HUES6 (cell line): ENCODE results near the gene ZSWIM8.

Experiments used
- H3K27ac ChIP-seq: 2 replicates; pipeline ENCODE4 v1.7.0; 2013; ENCODE audit warnings: low read depth, mild to moderate bottlenecking, low read length, inconsistent platforms
- H3K27me3 ChIP-seq: 2 replicates; pipeline ENCODE4 v1.6.1; 2013; ENCODE audit warnings: low read length; ENCODE audit not compliant: control insufficient read depth, insufficient read depth
- H3K36me3 ChIP-seq: 2 replicates; pipeline ENCODE4 v1.6.1; 2013; ENCODE audit warnings: low read length; ENCODE audit not compliant: control insufficient read depth, insufficient read depth
- H3K4me1 ChIP-seq: 2 replicates; pipeline ENCODE4 v1.6.1; 2013; ENCODE audit warnings: low read length; ENCODE audit not compliant: control insufficient read depth, insufficient read depth
- H3K4me3 ChIP-seq: 2 replicates; pipeline ENCODE4 v1.5.1; 2013; ENCODE audit warnings: low read depth, low read length
- H3K9ac ChIP-seq: one replicate; pipeline ENCODE4 v1.6.1; 2013; ENCODE audit warnings: mild to moderate bottlenecking, low read length
- H3K9me3 ChIP-seq: 2 replicates; pipeline ENCODE4 v1.6.1; 2013; ENCODE audit warnings: low read depth, low read length; ENCODE audit not compliant: control insufficient read depth, insufficient read depth

Gene ZSWIM8

GRCh38 chr10:73758704-73759511 is 26.5 kb upstream of the ZSWIM8 start:
- no peaks in the 10 kb centered on the region for H3K27me3 ChIP-seq
- H3K4me3 ChIP-seq = no peak overlapping the region
- no peaks in the 10 kb centered on the region for H3K4me1 ChIP-seq
- H3K9me3 ChIP-seq = no peaks in the 10 kb centered on the region
- H3K9ac ChIP-seq = no peak overlapping the region
- H3K27ac ChIP-seq = no peak overlapping the region
- H3K36me3 ChIP-seq = peaks cover 65% of the 10 kb centered on the region

GRCh38 chr10:73759512-73760115 is 25.8 kb upstream of the ZSWIM8 start:
- no peaks in the 10 kb centered on the region for H3K27me3 ChIP-seq
- no peak overlapping the region for H3K27ac ChIP-seq
- H3K9ac ChIP-seq = no peak overlapping the region
- H3K36me3 ChIP-seq = peaks cover 66% of the 10 kb centered on the region
- no peak overlapping the region for H3K4me3 ChIP-seq
- no peaks in the 10 kb centered on the region for H3K4me1 ChIP-seq
- H3K9me3 ChIP-seq = no peaks in the 10 kb centered on the region

- H3K27me3 ChIP-seq = no peaks in the 10 kb centered on the region
- H3K9me3 ChIP-seq = no peaks in the 10 kb centered on the region
- H3K27ac ChIP-seq = no peak overlapping the region
- H3K9ac ChIP-seq = no peak overlapping the region
- H3K4me1 ChIP-seq = no peaks in the 10 kb centered on the region
- peaks cover 79% of the 10 kb centered on the region for H3K36me3 ChIP-seq
- no peak overlapping the region for H3K4me3 ChIP-seq
Observed at GRCh38 chr10:73761781-73762180, 23.6 kb upstream of the ZSWIM8 start.

- no peak overlapping the region for H3K4me3 ChIP-seq
- peaks cover 88% of the 10 kb centered on the region for H3K36me3 ChIP-seq
- no peaks in the 10 kb centered on the region for H3K4me1 ChIP-seq
- H3K9me3 ChIP-seq = no peaks in the 10 kb centered on the region
- H3K27ac ChIP-seq = no peak overlapping the region
- H3K9ac ChIP-seq = no peak overlapping the region
- H3K27me3 ChIP-seq = no peaks in the 10 kb centered on the region
Observed at GRCh38 chr10:73762915-73763314, 22.5 kb upstream of the ZSWIM8 start.

- no peak overlapping the region for H3K9ac ChIP-seq
- H3K36me3 ChIP-seq = peaks cover 90% of the 10 kb centered on the region
- H3K4me3 ChIP-seq = no peak overlapping the region
- no peaks in the 10 kb centered on the region for H3K4me1 ChIP-seq
- no peaks in the 10 kb centered on the region for H3K9me3 ChIP-seq
- H3K27ac ChIP-seq = no peak overlapping the region
- H3K27me3 ChIP-seq = no peaks in the 10 kb centered on the region
Observed at GRCh38 chr10:73763343-73763742, 22.1 kb upstream of the ZSWIM8 start.

- Histone ChIP-seq H3K9ac (no peak overlapping the region), H3K27me3 (no peaks in the 10 kb centered on the region), H3K4me1 (no peaks in the 10 kb centered on the region), H3K36me3 (peaks cover 92% of the 10 kb centered on the region), H3K9me3 (no peaks in the 10 kb centered on the region), H3K27ac (no peak overlapping the region), H3K4me3 (no peak overlapping the region)
Observed at GRCh38 chr10:73765066-73765465, 20.3 kb upstream of the ZSWIM8 start.

- H3K4me3 ChIP-seq = no peak overlapping the region
- no peaks in the 10 kb centered on the region for H3K27me3 ChIP-seq
- peaks cover 67% of the 10 kb centered on the region for H3K36me3 ChIP-seq
- no peak overlapping the region for H3K27ac ChIP-seq
- peaks cover 13% of the 10 kb centered on the region; the same call in 1 of the 2 replicates for H3K4me1 ChIP-seq
- H3K9ac ChIP-seq = no peak overlapping the region
- no peaks in the 10 kb centered on the region for H3K9me3 ChIP-seq
Observed at GRCh38 chr10:73768881-73769280, 16.5 kb upstream of the ZSWIM8 start.

GRCh38 chr10:73769396-73769795 is 16.0 kb upstream of the ZSWIM8 start:
- Histone ChIP-seq H3K36me3 (peaks cover 64% of the 10 kb centered on the region), H3K4me3 (no peak overlapping the region), H3K9ac (no peak overlapping the region), H3K4me1 (peaks cover 15% of the 10 kb centered on the region; the same call in 1 of the 2 replicates), H3K27me3 (no peaks in the 10 kb centered on the region), H3K9me3 (no peaks in the 10 kb centered on the region), H3K27ac (no peak overlapping the region)

GRCh38 chr10:73771722-73772280 is 13.6 kb upstream of the ZSWIM8 start:
- H3K27ac ChIP-seq = peak overlapping the region; percentile 94

GRCh38 chr10:73772281-73773151 is 12.9 kb upstream of the ZSWIM8 start:
- Histone ChIP-seq H3K27me3 (no peaks in the 10 kb centered on the region), H3K27ac (peak overlapping the region; percentile 94), H3K4me3 (peak overlapping the region; percentile 93), H3K36me3 (peaks cover 52% of the 10 kb centered on the region), H3K9me3 (no peaks in the 10 kb centered on the region), H3K4me1 (peaks cover 15% of the 10 kb centered on the region; the same call in 1 of the 2 replicates), H3K9ac (peak overlapping the region; percentile 91)

More at GRCh38 chr10:73771722-73772280, 13.6 kb upstream of the ZSWIM8 start:
- Histone ChIP-seq H3K27me3 (no peaks in the 10 kb centered on the region), H3K36me3 (peaks cover 57% of the 10 kb centered on the region), H3K9ac (peak overlapping the region; percentile 91), H3K9me3 (no peaks in the 10 kb centered on the region), H3K4me1 (peaks cover 15% of the 10 kb centered on the region; the same call in 1 of the 2 replicates), H3K4me3 (peak overlapping the region; percentile 93)
